Measurements from ENCODE around the gene GFRA4.
"Not testable (repeated sequence)": the region's sequence is repeated elsewhere in the genome, so short reads cannot be mapped to it uniquely, and the experiment has no call there.

The GFRA4 gene

DNA sequence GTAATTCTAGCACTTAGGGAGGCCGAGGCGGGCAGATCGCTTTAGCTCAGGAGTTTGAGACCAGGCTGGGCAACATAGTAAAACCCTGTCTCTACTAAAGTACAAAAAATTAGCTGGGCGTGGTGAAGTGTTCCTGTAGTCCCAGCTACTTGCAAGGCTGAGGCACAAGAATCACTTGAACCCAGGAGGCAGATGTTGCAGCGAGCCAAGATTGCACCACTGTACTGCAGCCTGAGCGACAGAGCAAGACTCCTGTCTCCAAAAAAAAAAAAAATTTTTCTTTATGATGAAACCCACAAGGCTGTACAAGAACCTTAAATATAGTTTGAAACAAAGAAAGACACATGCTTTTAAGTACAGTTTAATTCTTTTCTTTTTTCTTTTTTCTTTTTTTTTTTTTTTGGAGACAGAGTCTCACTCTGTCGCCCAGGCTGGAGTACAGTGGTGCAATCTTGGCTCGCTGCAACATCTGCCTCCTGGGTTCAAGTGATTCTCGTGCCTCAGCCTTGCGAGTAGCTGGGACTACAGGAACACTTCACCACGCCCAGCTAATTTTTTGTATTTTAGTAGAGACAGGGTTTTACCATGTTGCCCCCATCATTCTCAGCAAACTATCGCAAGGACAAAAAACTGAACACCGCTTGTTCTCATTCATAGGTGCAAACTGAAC lies 47.9 kb downstream of the GFRA4 start:
- not testable (repeated sequence) for DNase-seq (ENCODE audit: low spot score)

GRCh38 chr20:3614466-3614865 lies 48.7 kb downstream of the GFRA4 start:
- DNase-seq (ENCODE audit: low spot score), result no peak

DNA sequence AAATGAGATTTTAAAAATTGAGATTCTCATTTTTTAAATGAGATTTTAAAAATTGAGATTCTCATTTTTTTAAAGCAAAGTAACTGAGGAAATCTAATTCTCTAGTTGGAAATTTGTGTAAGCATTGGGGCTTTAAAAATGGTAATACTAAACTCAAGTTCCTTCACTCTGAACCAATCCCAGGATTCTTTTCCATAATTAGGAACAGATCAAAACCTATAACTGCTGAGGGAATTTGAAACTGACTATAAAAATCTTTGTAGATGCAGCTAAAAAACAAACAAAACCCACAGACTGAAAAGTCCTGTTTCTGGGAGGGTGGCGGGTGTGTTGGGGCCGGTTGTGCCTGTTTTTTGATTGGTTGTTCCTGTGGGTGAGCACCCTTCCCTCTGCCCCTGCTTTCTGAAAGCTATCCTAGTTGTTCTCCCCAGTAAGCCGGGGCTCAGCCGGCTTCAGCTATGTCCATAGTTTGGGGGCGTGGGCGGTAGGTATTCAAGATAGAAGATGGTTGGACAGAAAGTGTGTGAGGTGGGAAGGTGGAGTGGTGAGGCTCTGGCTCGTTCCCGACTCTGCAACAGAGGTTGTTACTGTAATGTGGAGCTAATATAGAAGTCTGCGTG lies 49.3 kb downstream of the GFRA4 start:
- no peak for DNase-seq (ENCODE audit: low spot score)

DNA sequence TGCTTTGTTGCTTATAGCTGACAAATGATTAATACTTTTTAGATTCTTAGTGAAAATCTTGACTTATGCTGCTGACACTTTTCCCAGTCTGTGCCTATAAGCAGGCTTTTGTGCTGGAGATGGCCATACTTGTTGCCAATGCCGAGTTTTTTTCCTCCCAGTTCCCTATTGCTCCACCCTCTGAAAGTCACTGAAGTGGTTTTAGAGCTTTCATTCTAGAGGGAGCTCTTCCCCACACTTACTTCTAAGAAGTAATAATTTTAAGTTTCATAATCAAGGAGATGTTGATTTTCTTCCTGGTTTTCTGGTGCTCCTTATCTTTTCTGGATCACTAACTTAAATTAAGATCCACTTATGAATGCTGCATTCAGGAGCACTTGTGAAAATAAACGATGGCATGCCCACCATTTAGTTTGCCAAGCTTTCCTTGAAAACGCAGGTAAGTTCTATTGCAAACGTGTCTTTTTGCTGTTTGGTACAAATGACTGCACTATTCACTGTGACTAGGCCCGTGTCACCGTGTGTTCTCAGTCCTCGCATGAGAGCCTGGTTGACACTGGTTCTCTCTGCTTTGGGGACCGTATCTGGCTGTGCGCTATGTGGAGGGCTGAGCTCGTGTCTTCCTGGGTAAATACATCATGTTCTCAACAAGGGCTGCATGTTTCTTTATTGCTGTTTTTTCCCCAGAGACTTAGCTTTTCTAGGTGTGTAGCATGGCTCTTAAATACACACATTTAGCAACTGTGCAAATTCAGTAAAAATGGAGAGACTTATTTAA lies 50.2 kb downstream of the GFRA4 start:
- DNase-seq (ENCODE audit: low spot score), result no peak

DNA sequence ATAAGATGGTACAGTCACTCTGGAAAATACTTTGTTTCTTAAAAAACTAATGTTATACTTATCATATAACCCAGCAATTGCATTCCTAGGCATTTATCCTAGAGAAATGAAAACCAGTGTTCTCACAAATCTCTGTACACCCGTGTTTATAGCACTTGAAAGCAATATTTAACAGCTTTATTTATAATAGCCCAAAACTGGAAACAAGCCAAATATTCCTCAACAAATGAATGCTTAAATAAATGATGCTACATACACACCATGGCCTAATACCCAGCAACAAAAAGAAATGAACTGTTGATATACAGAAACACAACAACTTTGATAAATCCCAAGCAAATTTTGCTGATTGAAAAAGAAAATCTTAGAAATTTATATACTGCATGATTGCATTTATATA lies 51.3 kb downstream of the GFRA4 start:
- no peak for DNase-seq (ENCODE audit: low spot score)
